22Rv1 (cell line): Measurements from ENCODE around the gene DCC.

Experiments used
- H3K27ac ChIP-seq: fragments of 450-650 bp; 2 replicates; pipeline ENCODE4 v1.5.1; 2017
- CTCF ChIP-seq: fragments of 450-650 bp; IDR thresholded peaks from 2 replicates; pipeline ENCODE4 v1.5.1; 2017; ENCODE audit warnings: mild to moderate bottlenecking
- ZFX ChIP-seq: fragments of 450-650 bp; IDR thresholded peaks from 2 replicates; pipeline ENCODE4 v1.6.1; 2017; ENCODE audit warnings: antibody characterized with exemption, borderline replicate concordance

The DCC gene

GRCh38 chr18:53531896-53532295 is 1191.9 kb downstream of the DCC start:
- no peak overlapping the region for H3K27ac ChIP-seq
- TF ChIP-seq CTCF (no peak), ZFX (no peak)

GRCh38 chr18:53534203-53534602 is 1194.2 kb downstream of the DCC start:
- no peak for TF ChIP-seq CTCF
- TF ChIP-seq ZFX: no peak

GRCh38 chr18:53534695-53535094 is 1194.7 kb downstream of the DCC start:
- no peak for TF ChIP-seq ZFX
- TF ChIP-seq CTCF: no peak
- H3K27ac ChIP-seq: no peak overlapping the region

More at GRCh38 chr18:53534203-53534602, 1194.2 kb downstream of the DCC start:
- no peak overlapping the region for H3K27ac ChIP-seq

GRCh38 chr18:53536908-53537307 is 1196.9 kb downstream of the DCC start:
- no peak overlapping the region for H3K27ac ChIP-seq
- no peak for TF ChIP-seq CTCF
- no peak for TF ChIP-seq ZFX

- no peak for TF ChIP-seq CTCF
- TF ChIP-seq ZFX: no peak
- no peak overlapping the region for H3K27ac ChIP-seq
Measured at GRCh38 chr18:53541924-53542323, 1201.9 kb downstream of the DCC start.

GRCh38 chr18:53543711-53544110 is 1203.7 kb downstream of the DCC start:
- no peak overlapping the region for H3K27ac ChIP-seq
- no peak for TF ChIP-seq ZFX
- TF ChIP-seq CTCF: no peak

- H3K27ac ChIP-seq: no peak overlapping the region
- no peak for TF ChIP-seq ZFX
Measured at GRCh38 chr18:53544917-53545316, 1204.9 kb downstream of the DCC start.

GRCh38 chr18:53551868-53552426 is 1212.0 kb downstream of the DCC start:
- H3K27ac ChIP-seq: no peak overlapping the region
- TF ChIP-seq CTCF (no peak), ZFX (no peak)
